ENCODE results near the gene SLC11A2. TPM values are rescaled to one million over a fixed set of nuclear protein-coding genes. Genes with fewer than 3 reads are reported as not detected.

SLC11A2 gene
- total and polyA plus RNA-seq, 2 of the 13 experiments (the other 11 are each of a cell fraction or from before 2014, with no cell fraction given) = 71.7 to 77.0 TPM

DNA sequence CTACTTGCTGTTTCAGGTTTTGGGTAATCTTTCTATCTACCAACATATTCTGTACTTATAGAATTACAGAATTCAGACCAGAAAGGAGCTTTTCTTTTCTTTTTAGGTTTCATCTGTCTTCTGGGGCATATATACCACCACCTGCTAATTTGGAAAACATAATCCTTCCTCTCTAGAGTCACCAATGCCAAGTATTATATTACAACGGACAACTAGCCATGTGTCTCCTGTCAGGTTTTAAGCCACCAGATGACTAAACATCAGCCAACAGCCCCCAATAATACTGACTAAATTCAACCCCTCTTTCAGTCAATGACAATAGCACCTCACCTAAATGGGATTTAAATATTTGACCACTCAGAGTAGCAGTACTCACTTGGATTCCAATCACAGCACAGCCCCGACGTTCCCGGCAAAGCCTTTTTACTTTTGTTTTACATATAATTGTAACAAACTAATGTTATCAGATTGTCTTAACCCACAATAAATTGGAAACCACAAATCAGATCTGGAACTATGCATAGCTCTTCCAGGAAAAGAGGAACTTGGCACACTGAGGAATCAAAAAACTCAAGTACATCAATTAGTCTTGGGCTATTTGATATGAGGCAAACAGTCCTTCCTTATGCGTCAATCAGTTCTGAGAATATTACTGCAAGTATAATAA is 13.5 kb downstream of the SLC11A2 start (continued):
- no peak for TF ChIP-seq ARID5B (CRISPR knock-in tag; IDR thresholded peaks at IDR 0.05)
- no peak for TF ChIP-seq POLR2G (IDR thresholded peaks at IDR 0.05; ENCODE audit: low read depth, low read length)
- TF ChIP-seq AKAP8 (CRISPR knock-in tag; IDR thresholded peaks at IDR 0.05) = no peak
- no peak for TF ChIP-seq FOXM1 (CRISPR knock-in tag; IDR thresholded peaks at IDR 0.05)
- TF ChIP-seq ZNF331 (CRISPR knock-in tag; IDR thresholded peaks at IDR 0.05) = no peak
- no peak for TF ChIP-seq MTF2 (CRISPR knock-in tag; IDR thresholded peaks at IDR 0.05; ENCODE audit: borderline replicate concordance)
- TF ChIP-seq, protein P1, sequence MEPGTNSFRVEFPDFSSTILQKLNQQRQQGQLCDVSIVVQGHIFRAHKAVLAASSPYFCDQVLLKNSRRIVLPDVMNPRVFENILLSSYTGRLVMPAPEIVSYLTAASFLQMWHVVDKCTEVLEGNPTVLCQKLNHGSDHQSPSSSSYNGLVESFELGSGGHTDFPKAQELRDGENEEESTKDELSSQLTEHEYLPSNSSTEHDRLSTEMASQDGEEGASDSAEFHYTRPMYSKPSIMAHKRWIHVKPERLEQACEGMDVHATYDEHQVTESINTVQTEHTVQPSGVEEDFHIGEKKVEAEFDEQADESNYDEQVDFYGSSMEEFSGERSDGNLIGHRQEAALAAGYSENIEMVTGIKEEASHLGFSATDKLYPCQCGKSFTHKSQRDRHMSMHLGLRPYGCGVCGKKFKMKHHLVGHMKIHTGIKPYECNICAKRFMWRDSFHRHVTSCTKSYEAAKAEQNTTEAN (CRISPR knock-in tag; conservative IDR thresholded peaks at IDR 0.05) = no peak
- no peak for TF ChIP-seq MEF2D (CRISPR knock-in tag; IDR thresholded peaks at IDR 0.05)
- TF ChIP-seq ZNF34 (CRISPR knock-in tag; IDR thresholded peaks at IDR 0.05; ENCODE audit: borderline replicate concordance) = no peak

Data from HepG2 (cell line).